Mesodermal cell (in vitro differentiated cells): Measurements from ENCODE around the gene RBMY1J. TPM values are rescaled to one million over a fixed set of nuclear protein-coding genes. Genes with fewer than 3 reads are reported as not detected.
"Not testable (repeated sequence)": the region's sequence is repeated elsewhere in the genome, so short reads cannot be mapped to it uniquely, and the experiment has no call there.

Source experiments
- H3K27ac ChIP-seq: 2 replicates; pipeline ENCODE4 v1.7.0; 2013; ENCODE audit warnings: mild to moderate bottlenecking, low read depth, low read length, moderate library complexity; ENCODE audit not compliant: severe bottlenecking
- H3K36me3 ChIP-seq: 2 replicates; pipeline ENCODE4 v1.7.1; 2013; ENCODE audit warnings: mild to moderate bottlenecking, low read length, moderate library complexity; ENCODE audit not compliant: control insufficient read depth, insufficient read depth
- H3K4me1 ChIP-seq: one replicate; pipeline ENCODE4 v1.7.1; 2013; ENCODE audit warnings: mild to moderate bottlenecking, low read length; ENCODE audit not compliant: insufficient read depth, control insufficient read depth, poor library complexity, severe bottlenecking
- H3K4me3 ChIP-seq: 2 replicates; pipeline ENCODE4 v1.7.0; 2013; ENCODE audit warnings: low read length, control low read depth, mild to moderate bottlenecking; ENCODE audit not compliant: insufficient read depth, poor library complexity, severe bottlenecking; ENCODE audit errors: extremely low read depth
- H3K9me3 ChIP-seq: 2 replicates; pipeline ENCODE4 v1.7.1; 2013; ENCODE audit warnings: mild to moderate bottlenecking, low read length, moderate library complexity; ENCODE audit not compliant: control insufficient read depth
- WGBS, 2 experiments: methylation state at CpG; one replicate each; pipeline ENCODE4 v1.1.5; 2013; ENCODE audit warnings: missing lambda C conversion rate in 2 of 2; ENCODE audit not compliant: insufficient coverage in 2 of 2; 5-methylcytosine and 5-hydroxymethylcytosine counted together
- polyA plus RNA-seq, 2 experiments: library from polyadenylated mRNA; stranded (reverse); fragments of 50-300 nt; gene quantifications; one replicate each; pipeline ENCODE4 v1.2.3, GENCODE V29; 2013

The RBMY1J gene
- polyA plus RNA-seq (2013, experiment 1 of 2), result not detected
- polyA plus RNA-seq (2013, experiment 2 of 2), result not detected

DNA sequence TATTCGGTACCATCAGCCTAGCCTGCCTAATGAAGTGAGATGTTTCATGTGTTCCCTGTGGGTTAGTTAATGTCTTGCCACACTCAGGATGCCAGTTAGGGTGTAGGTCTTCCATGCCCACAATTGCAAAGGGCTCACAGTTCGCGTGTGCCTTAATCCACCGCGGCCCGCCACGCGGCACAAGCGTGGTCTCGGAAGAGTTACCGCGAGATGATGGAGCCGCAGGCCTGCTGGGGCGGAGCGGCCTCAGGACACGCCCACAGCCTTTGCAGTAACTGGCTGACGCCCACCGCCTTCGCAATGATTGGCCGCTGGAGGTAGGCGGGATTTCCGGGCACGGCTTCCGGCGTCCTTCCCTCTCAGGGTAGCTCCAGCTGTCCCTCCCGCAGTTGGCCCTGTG is at the start of gene RBMY1J:
Gene RBMY1J, plus strand, starts transcription at position 301 of the 400 bp plus-strand sequence. CDS start 2,038 bp downstream, outside the sequence.
- not testable (repeated sequence) for H3K27ac ChIP-seq, H3K4me3 ChIP-seq, H3K36me3 ChIP-seq, H3K9me3 ChIP-seq, H3K4me1 ChIP-seq
- no CpG with 5 or more reads among the region's 26 CpGs for WGBS, 2 experiments

DNA sequence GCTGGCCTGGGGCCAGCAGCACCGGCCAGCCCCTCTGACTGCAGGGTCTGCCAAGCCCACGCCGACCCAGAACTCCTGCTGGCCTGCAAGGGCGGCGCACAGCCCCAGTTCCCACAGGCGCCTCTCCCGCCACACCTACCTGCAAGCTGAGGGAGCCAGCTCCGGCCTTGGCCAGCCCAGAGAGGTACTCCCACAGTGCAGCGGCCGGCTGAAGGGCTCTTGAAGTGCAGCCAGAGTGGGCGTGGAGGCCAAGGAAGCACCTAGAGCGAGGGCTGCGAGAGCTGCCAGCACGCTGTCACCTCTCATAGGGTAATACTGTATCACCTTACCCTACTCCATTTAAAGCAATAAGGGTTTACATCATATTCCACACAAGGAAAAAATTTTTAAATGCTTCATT is 35.8 kb upstream of the RBMY1J start:
- no peak overlapping the region for H3K27ac ChIP-seq
- no peak overlapping the region for H3K4me3 ChIP-seq
- H3K4me1 ChIP-seq, result no peaks in the 10 kb centered on the region
- H3K36me3 ChIP-seq, result no peaks in the 10 kb centered on the region
- H3K9me3 ChIP-seq, result no peaks in the 10 kb centered on the region
- WGBS, 2 experiments, result 90 to 100% methylated on average over 1 to 2 of the region's 14 CpGs

DNA sequence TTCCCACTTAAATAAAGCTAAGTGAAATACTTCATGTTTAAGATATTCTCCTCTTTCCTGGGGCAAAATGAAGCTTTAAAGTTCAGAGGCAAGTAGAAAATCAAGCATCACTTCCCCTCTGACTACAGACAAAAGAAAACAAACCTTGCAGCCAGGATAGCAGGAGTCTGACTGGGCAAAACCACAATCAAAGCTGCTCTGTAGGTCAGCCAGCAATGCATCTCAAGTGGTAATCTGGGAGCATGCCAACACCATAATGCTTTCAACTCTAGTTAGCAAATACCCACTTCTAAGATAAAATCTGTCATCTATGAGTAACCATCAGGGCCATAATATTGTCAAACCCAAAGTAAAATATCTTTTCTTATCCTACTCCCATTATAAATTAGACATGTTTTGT is 32.6 kb upstream of the RBMY1J start:
- Histone ChIP-seq H3K4me1 (no peaks in the 10 kb centered on the region), H3K27ac (no peak overlapping the region), H3K4me3 (no peak overlapping the region), H3K9me3 (no peaks in the 10 kb centered on the region), H3K36me3 (no peaks in the 10 kb centered on the region)

DNA sequence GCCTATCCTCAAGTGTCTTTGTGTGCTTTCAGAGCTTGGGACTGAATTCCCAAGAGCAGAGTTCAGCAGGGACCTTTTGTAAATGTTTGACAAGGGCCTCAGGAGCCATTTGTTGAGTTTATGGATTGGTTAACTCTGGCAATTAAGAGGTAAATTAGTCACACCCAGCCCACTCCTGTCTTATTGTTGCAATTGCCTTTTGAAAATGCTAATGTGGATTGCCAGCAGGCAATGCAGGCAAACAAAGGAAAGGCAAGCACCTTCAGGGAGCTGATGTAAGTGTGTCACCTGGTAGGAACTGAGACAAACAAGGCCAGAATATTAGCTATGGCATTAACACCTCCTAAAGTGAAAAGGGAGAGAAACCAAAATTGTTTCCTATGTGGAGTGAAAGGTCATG is 29.7 kb upstream of the RBMY1J start:
- Histone ChIP-seq H3K27ac (no peak overlapping the region), H3K4me3 (no peak overlapping the region), H3K4me1 (no peaks in the 10 kb centered on the region), H3K36me3 (no peaks in the 10 kb centered on the region), H3K9me3 (peaks cover 4% of the 10 kb centered on the region)

DNA sequence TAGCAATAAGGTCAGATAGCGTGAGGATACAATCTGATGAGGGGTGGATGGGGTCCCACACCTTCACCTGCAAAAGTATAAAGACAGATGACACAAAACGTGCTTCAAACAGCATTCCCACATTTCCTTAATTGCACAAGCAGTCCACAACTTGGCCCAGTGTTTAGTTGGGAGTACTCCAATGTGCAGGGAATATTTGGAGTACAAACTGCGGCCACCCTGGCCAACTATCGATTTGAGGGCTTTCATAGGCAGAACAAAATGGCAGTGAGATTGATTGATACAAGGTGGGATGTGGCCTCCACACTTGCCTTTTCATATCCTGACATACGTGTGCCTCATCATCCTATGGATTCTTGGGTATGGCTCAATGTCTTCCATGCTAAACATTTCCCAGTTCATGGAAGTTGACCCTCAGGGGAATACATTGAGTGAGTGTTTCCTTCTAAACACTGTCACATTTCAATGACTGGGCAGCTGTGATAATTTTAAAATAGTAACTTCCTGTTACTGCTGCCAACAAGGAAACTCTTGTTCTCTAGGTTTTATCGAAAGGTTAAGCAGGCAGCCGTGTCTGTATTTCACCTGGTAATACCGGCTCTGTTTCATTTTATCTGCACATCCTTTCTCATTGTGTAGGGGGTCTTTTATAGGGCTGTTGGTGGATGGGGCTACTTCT is 41.6 kb downstream of the RBMY1J start:
- WGBS, 2 experiments, result no CpG with 5 or more reads among the region's 8 CpGs

DNA sequence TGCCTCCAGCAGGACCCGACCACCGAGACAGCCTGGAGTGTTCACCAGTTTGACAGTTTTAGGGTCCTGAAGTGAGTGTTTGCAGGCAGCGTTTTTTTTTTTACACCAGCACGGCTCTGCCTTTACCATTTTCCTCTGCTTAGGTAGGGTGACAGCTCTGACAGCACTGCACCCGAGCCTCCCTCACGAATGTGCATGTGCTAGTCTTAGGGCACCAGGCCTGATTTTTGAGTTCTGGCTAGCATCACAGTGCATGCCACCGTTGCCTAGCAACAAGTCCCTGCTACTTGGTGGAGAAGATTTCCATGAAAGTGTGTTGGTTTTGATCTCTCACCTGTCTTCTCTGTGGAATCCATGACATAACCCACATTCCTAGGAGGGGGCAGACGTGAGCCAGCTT is 52.3 kb downstream of the RBMY1J start:
- not testable (repeated sequence) for H3K9me3 ChIP-seq, H3K4me1 ChIP-seq, H3K27ac ChIP-seq, H3K4me3 ChIP-seq, H3K36me3 ChIP-seq
- whole genome bisulfite sequencing, 2 experiments, result no CpG with 5 or more reads among the region's 8 CpGs

More for the DNA sequence above, 41.6 kb downstream of the RBMY1J start:
- not testable (repeated sequence) for H3K9me3 ChIP-seq, H3K36me3 ChIP-seq, H3K27ac ChIP-seq, H3K4me1 ChIP-seq, H3K4me3 ChIP-seq

DNA sequence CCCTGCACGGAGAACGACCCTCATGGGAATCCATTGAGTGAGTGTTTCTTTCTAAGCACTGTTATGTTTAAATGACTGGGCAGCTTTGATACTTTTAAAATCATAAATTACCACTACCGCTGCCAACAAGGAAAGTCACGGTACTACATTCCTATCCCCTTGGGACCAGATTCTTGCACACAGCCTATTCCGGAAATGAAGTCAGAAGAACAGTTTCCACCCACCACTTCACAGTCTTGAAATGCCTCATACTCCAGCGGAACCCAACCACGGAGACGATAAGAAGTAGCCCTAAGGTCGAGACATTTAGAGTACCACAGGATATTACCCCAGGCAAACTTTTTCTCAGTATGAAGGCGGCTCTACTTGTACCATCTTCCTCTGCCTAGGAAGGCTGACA is 58.8 kb downstream of the RBMY1J start:
- H3K4me3 ChIP-seq, H3K36me3 ChIP-seq, H3K27ac ChIP-seq, H3K9me3 ChIP-seq, H3K4me1 ChIP-seq: not testable (repeated sequence)
- WGBS, 2 experiments, result no CpG with 5 or more reads among the region's 10 CpGs
